Activated CD8-positive, alpha-beta memory T cell treated with anti-CD3 and anti-CD28 coated beads for 4 hours (primary cell): ENCODE results near the gene APPL2.
"Not testable (repeated sequence)": the region's sequence is repeated elsewhere in the genome, so short reads cannot be mapped to it uniquely, and the experiment has no call there.

ENCODE experiments used
- DNase-seq, 2 donors: peaks; one replicate each; pipeline ENCODE4 v3.0.0-alpha.2; 2020; ENCODE audit warnings: low read depth in 2 of 2

APPL2 gene

DNA sequence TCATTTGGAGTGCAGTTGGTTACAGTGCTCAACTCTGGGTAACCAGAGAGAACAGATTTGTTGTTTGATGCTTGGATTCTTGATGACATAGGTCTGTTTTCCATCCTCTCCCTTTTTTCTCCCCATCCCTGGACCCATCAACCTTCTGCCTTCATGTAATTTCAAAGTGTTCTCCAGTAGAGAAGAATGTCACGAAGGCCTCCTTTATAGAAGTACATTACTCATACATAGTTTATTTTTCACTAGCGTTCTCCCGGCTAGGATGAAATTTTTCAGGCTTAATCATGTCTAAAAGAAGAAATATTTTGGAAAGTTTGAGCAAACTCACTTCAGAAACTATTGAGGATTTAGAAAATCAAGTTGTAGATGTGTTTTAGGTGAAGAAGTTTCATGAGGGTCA is 20.9 kb upstream of the APPL2 start:
- DNase-seq: no peak

DNA sequence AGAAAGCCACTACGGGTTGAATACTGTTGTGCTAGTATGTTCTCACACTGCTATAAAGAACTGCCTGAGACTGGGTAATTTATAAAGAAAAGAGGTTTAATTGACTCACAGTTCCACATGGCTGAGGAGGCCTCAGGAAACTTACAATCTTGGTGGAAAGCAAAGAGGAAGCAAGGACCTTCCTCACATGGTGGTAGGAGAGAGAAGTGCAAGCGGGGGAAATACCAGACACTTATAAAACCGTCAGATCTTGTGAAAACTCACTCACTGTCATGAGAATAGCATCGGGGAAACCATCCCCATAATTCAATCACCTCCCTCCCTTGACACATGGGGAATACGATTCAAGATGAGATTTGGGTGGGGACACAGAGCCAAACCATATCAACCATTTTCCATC is 20.5 kb upstream of the APPL2 start:
- DNase-seq: not testable (repeated sequence)

DNA sequence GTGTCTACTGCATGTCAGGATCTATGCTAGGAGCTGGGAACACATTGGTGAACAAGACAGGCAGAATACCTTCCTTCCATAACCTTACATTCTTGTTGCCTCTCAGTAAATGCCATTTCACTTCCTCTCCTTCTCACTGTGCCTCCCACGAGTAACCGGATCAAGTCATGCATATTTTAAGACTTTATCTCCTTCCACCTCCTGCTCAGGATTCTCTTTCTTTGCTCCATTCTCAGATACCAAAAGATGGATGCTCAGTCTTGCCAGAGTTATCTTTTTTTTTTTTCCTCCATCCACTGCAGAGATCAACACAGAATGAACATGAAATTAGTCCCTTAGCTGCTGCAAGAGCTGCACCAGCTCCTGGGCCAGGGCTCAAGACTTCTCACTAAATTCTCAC is 20.0 kb upstream of the APPL2 start:
- DNase-seq: no peak

DNA sequence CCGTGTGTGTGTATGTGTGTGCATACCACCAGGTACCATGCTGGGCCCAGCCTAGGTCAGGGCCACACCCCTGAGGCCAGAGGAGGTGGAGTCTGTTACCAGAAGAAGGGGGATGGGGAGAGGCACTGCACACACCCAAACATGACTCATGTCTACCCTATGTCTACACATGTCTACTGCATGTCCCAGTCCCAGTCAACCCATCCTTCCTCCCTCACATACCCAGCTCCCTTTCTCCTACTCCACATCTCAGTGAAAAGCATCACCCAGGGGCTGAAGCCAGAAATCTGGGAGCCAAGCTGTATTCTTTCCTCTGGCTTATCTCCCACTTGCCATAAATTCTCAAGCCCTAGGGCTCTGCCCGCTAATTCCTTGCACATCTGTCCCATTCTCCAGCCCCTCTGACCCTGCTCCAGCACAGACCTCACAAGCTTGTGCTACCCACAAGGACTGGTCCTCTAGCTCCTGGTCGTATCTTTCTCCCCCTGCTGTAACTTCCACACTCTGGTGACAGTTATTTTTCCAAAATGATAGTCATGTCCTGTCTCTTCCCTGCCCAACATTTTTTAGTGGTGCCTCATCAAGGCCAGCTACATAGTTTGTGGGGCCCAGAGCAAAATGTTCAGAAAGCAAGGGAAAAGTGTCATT is 18.0 kb upstream of the APPL2 start:
- DNase-seq: no peak

DNA sequence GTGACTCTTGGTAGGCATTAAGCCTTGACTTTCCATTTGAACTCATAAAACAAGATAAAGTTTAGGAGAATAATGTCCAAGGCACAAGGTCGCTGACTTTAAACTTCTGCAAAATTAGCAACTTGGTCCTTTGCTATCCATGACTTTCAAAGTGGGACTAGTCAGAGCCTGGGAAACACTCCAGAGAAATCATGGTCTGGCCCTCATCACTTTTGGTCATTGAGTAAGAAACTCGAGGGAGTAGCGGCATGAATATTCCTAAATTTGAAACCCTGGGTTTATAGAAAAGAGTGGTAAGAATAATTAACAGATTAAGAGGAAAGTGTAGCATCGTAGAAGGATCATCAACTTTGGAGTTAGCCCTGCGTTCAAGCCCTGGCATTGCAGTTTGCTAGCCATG is 16.9 kb upstream of the APPL2 start:
- no peak for DNase-seq

DNA sequence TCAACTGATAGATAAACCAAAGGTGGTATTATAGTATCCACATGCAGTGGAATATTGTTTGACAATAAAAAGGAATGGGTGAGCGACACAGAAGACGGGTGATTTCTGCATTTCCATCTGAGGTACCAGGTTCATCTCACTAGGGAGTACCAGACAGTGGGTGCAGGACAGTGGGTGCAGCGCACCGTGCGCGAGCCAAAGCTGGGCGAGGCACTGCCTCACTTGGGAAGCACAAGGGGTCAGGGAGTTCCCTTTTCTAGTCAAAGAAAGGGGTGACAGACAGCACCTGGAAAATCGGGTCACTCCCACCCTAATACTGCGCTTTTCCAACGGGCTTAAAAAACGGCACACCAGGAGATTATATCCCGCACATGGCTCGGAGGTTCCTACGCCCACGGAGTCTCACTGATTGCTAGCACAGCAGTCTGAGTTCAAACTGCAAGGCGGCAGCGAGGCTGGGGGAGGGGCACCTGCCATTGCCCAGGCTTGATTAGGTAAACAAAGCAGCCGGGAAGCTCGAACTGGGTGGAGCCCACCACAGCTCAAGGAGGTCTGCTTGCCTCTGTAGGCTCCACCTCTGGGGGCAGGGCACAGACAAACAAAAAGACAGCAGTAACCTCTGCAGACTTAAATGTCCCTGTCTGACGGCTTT is 9.9 kb upstream of the APPL2 start:
- not testable (repeated sequence) for DNase-seq

DNA sequence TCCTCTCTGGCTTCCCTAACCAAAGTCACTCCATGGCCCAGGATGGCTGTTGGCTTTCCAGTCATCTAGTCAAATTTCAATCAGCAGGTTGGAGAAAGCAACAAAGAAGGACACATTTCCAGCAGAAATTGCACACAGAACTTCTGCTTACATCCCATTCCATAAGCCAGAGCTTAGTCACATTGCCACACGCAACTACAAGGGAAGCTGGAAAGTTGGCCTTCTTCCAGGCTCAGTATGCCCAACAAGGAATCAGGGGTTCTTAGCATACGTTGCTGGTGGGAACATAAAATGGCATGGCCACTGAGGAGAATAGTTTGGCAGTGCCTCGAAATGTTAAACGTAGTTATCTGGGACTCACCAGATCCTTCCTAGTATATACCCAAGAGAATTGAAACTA is 9.3 kb upstream of the APPL2 start:
- DNase-seq: no peak

DNA sequence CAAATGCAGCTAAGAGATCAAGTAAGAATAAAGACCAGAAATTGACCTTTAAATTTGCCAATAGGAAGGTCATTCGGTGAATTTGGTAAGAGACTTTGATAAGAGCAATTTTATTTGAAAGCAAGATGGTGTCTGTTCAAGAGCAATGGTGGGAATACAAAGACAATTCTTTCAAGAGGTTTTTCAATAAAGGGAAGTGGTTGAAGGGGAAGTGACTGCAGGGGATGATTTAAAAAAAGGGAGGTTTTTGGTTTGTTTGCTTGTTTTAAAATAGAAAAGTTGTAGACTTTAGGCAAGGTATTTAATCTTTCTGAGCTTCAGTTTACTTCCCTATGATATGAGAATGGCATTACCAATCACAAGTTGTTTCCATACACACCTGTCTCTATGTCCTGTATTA is 4.3 kb upstream of the APPL2 start:
- DNase-seq: no peak

DNA sequence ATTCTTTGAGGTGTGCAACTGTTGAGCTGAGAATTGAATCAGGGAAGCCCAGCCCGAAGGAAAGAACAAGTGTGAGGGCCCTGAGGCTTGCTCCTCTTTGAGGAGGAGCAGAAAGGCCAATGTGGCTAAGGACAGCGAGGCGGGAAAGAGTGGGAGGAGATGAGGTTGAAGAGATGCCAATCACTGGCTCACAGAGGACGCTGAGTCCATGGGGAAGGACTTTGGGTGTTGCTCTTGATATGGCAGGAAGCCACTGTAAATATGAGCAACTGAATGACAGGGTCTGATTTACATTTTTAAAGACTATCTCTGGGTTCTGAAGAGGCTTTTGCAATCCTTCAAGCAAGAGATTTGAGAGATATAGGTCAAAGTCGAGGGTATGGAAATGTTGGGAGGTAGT is 3.3 kb upstream of the APPL2 start:
- no peak for DNase-seq

DNA sequence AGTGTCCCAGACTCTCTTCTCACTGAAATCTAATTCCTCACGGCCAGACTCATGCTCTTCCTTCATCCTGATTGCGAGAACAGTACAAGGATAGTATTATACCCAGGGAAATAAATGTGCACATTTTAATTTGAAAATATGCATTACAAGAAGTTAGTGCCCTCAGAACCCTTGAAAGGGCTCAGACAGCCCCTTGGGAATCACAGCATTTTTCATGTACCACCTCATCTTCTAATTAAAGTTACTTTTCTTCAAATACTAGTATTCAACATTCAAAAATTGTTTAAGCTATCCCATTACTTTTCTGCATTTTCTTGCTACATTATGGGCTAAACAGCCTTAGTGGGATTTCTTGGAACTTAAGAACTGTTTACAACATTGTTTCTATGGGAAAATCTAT is 1.7 kb upstream of the APPL2 start:
- no peak for DNase-seq

DNA sequence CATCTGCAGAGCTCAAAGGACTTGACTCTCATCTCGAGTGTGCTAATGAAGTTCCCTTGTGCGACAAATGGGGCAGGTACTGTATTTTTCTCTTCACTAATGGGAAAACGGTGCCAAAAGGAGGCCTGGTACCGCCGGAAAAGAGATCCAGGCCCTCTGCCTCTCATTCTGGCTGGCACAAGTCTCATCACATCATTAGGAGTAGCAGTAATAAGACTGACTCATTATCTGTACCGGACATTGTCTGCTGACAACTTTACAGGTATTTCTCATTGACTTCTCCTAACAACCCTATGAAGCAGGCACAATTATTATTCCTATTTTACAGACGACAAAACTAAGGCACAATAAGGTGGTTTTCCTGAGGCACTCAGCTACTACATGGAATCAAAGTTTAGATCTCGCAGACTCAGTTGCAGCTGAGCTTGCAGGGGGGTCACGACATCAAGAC is 668 bp downstream of the APPL2 start:
- DNase-seq: no peak

DNA sequence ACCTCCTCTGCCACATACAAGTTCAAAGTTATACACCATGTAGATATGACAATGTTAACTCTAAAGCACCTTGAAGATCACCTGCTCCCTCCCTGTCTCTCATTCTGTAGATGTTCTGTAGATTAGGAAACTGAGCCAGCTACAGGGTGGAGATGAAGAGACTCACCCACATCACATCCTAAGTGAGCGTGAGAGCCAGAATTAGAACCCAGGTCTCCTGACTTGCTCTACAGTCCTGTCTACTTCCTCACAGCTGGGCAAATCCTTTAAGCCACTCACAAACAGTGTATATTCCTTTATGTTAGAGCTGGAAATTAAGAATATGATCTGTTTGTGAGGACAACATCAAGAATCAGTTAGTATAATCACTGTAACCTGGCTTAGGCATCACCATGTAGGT is 1.8 kb downstream of the APPL2 start:
- no peak for DNase-seq

DNA sequence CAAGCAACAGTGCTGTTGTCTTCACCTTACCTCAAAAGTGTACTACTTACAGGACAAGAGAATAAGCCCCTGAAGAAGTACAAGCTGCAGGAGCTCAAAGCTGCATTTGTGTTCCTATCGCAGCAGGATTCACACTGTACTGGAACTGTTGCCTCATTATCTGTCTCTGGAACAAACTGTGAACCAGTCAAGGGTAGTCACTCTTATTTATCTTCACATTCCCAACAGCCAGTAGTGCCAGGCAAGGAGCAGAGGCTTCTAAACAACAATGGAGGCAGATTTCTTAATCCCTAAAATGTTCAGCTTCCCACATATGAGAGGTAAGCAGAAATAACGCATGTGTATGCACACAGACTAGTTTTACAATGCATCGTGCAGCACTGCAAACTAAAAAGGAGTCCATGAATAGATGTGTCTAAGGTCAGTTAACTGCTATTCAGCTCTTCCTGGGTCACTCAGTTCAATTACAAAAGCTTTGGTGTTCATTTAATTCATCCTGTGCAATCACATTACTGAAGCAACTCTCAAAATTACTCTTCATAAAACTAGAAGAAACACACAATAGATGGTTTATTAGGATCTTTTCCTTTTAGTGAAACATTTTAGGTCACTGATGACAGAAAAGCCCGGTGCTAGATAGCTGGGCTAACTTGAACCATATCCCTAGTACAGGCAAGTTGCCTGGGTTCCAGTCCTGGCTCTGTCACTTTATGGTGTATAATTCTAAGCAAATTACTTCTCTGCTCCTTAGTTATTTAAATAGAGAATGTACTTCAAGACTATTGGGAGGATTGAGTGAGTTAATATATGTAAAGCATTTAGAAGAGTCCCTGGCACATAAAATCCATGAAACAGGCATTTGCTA is 2.7 kb downstream of the APPL2 start:
- DNase-seq: no peak

DNA sequence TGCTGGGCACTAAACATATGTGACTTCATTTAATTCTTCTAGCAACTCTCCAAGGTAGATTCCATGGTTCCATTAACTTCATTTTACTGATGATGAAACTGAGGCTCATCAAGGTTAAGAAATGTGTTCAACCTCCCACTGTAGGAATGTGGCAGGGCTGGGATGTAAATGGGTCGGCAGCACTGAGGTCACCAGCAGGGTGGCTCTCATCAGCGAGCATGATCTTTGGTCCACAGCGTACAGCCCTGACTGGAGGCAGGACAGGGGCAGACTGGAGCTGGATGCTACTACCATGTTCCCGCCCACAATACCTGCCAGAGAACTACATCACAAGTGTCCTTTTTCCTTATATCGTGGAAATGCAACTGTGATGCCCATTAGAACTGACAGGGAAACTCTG is 4.6 kb downstream of the APPL2 start:
- DNase-seq: no peak

DNA sequence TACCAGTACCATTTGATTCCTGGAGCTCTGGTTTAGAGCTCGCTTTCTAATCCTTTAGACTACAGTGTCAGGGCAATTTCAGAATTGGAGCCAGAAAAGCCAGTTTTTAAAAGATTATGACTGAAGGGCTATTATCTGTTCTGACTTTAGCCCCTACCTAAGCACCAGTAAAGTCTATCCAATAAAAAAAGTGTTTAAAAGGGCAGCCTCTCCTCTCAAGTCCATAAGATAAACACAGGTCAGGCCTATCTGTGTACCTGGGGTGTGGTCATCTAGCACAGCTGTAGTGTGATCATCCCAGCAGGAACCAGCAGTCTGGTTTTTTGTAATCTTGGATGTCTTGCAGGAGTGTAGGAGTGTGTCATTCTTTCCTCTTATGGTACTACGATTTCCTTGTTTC is 6.6 kb downstream of the APPL2 start:
- DNase-seq: no peak

DNA sequence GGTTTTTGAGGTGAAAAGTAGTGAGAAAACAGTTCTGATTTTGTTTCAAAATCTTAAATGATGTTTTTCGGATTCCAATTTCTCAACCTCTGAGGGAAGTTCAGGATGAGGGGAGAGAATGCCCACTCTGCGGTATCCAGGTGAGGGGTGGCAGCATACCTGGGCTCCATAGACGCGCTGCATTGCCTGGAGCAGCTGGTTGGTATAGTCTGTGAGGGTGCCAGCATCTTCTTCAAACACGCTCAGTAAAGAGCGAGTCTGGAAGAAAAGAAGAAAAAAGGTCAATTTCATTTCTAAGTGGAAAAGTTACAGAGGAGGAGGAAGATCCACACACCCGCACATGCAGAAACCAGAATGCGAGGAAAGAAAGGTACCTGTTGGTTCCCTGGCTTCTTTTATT is 7.0 kb downstream of the APPL2 start:
- DNase-seq: no peak

DNA sequence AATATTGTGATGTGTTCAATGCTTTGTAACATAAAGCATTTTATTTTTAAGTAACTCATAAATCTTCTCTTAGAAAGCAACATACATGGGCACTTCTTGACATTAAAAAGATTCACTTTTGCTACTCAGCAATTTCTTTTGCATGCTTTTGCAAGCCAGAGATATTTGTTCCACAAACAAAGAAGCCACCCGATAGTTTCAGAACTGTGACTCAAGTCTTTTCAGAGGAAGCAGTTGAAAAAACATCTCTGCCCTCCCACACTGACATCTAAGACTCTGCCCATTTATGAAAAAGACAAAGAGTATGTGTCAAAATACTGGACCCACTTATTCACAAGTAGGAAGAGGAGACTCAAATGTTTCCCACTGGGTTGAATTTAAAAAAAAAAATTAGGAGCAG is 7.5 kb downstream of the APPL2 start:
- DNase-seq: no peak

DNA sequence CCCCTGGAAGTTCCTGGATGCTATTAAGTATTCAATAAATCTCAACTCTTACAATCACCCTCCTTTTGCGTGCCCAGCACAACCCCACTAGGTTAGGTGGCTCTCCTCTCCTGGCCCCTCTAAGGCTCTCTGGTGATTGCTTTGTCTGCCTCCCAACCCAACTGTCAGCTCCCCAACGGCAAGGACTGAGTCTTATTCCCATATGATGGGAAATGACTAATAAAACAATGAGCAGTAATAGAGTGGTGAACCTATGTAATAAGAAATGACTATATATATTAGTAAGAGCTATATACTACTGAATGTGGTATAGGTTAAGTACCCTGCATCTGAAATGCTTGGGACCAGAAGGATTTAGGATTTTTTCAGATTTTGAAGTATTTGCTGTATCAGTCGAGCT is 8.1 kb downstream of the APPL2 start:
- no peak for DNase-seq

DNA sequence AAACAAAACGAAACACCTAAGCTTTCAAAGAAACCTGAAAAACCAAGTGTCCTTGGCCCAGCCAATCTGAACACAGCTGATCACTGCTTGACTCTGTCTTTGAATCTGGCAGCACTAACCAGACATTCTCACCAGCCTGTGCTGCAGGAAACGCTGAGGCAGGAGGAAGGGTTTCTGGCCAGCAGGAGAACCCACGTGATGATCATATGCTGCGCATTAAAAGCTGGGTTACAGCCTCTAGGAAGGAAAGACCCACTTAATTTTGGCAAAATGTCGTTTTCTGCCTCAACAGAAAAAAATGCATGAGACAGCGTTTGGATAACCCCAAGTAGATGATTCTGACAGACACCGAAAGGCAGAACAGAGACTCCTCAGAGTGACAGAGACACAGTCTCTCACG is 9.8 kb downstream of the APPL2 start:
- DNase-seq: no peak

DNA sequence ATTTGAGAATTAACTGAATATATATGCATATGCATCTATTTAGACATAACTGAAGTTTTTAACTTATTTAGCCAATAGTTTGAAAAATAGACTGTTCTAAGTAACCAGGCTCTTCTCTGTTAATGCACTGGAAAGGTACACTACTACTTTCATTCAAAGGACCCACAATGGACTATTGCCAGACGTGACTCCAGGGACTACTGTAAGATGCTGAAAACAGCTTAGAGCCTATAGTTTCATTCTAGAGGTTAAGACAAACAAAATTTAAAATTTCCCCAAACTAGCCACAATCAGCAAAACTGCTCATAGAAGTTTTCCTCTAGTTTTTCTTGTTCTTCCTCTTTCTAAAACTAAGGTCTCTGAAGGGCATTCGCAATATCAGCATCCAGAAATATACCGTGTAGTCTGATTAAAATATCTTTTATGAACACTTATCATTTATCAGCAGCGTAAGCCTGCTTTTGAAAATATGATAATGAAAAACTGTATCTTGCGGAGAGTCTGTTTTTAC is 10.4 kb downstream of the APPL2 start:
- DNase-seq: no peak

DNA sequence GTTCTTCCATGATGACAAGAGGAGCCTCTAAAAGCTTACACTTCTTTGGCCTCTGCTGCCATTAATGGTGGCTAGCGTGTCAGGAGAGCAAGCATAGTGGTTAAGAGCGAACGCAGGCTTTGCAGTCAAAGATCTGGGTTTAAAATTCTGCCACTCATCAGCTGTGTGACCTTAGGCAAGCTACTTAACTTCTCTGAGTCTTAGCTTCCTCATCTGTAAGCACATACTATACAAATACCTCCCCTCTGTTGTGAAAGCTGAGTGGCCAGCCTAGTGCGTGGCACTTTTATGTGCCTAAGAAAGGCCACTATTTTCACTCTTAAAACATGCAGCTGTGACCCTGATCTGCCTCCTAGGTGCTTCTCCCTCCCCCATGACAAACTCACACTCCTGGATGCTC is 11.6 kb downstream of the APPL2 start:
- no peak for DNase-seq

DNA sequence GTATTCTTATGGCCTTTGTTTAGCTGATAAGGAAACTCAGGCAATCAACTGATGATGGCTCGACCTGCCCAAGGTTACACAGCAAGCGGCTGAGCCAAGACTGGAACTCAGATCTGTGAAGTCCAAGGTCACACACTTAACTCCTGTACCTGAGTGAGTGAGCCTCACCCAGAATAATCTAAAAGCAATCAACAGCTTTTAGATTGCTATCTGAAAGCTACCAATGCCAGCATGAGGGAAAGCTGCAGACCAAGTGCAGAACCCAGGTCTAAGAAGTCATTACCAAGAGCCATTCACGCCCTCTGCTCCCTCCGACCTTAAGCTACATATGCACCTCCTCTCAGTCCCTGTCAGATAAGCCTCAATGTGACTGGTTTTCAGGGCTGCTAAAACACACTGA is 12.1 kb downstream of the APPL2 start:
- no peak for DNase-seq

DNA sequence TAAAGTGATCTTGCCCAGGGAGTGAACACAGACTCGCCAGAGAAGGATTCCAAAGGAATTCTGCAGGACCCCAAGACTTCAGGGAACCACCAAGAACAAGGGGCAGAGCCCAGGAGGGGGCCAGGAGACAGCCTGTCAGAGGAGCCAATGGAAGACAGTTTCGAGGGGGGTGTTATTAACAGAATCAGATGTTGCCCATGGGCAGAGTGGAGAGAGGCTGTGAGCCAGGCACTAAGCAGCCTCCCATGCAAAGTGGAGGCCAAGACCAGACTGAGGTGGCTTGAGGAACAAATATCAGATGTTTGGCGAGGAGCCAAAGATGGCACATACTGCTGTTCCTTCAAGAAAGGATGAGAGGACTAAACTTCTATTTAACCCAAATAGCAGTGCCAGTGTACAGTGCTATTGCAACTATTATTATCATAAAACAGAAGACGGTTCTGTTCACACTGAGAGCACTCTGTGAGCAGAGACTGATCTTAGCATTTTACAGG is 12.6 kb downstream of the APPL2 start:
- no peak for DNase-seq
